IMR-90 (cell line): Measurements from ENCODE around the gene CHRM3. TPM values are rescaled to one million over a fixed set of nuclear protein-coding genes. Genes with fewer than 3 reads are reported as not detected.

Experiments used
- ATAC-seq: fragments of 200-7000 bp; cut with Tn5 transposase; 2 replicates; pipeline ENCODE4 v1.9.1; 2020; ENCODE audit warnings: low read depth, mild to moderate bottlenecking, moderate library complexity
- BruUV-seq: library from RNA; stranded (reverse); fragments of 400-500 nt; replicated peaks from 2 replicates; lab custom pipeline; 2021; lab: Mats Ljungman, UMichigan
- CTCF ChIA-PET: fragments of 300-600 bp; formaldehyde crosslinking; extraction: SDS; loops from one replicate; lab custom pipeline; 2021; ENCODE audit warnings: antibody characterized with exemption; lab: Yijun Ruan, JAX
- POLR2A ChIA-PET: fragments of 300-600 bp; sonication (Branson Sonifier 250); formaldehyde crosslinking; loops from one replicate; lab custom pipeline; 2022; ENCODE audit warnings: antibody characterized with exemption; ENCODE audit not compliant: unreplicated experiment; lab: Charles Lee
- DNase-seq: peaks from one replicate; pipeline ENCODE4 v3.0.0; 2013
- H2AFZ ChIP-seq: replicated peaks from 2 replicates; pipeline ENCODE3; 2013; ENCODE audit warnings: low read length, mild to moderate bottlenecking; ENCODE audit not compliant: poor library complexity
- H2AK5ac ChIP-seq: 2 replicates; pipeline ENCODE4 v1.6.1; 2013; ENCODE audit warnings: low read depth, low read length, inconsistent platforms
- H2AK9ac ChIP-seq: replicated peaks from 2 replicates; pipeline ENCODE3; 2013; ENCODE audit warnings: mild to moderate bottlenecking, low read depth, low read length, moderate library complexity; ENCODE audit not compliant: poor library complexity
- H2BK120ac ChIP-seq: 2 replicates; pipeline ENCODE4 v1.6.1; 2013; ENCODE audit warnings: low read depth, low read length, inconsistent platforms
- H2BK15ac ChIP-seq: 3 replicates; pipeline ENCODE4 v1.6.1; 2013; ENCODE audit warnings: low read depth, low read length, inconsistent platforms
- H2BK20ac ChIP-seq: 2 replicates; pipeline ENCODE4 v1.6.1; 2013; ENCODE audit warnings: low read depth, mild to moderate bottlenecking, inconsistent platforms, low read length, moderate library complexity
- H2BK5ac ChIP-seq: 2 replicates; pipeline ENCODE4 v1.6.1; 2013; ENCODE audit warnings: mild to moderate bottlenecking, low read depth, low read length, inconsistent platforms; ENCODE audit not compliant: poor library complexity, severe bottlenecking
- H3K14ac ChIP-seq: replicated peaks from 2 replicates; pipeline ENCODE4 v1.6.1; 2013; ENCODE audit warnings: low read depth, low read length, inconsistent platforms
- H3K18ac ChIP-seq: 2 replicates; pipeline ENCODE4 v1.6.1; 2013; ENCODE audit warnings: low read depth, low read length, control low read depth
- H3K23ac ChIP-seq: 2 replicates; pipeline ENCODE4 v1.6.1; 2013; ENCODE audit warnings: low read depth, low read length, inconsistent platforms
- H3K27ac ChIP-seq: 2 replicates; pipeline ENCODE4 v1.5.1; 2013; ENCODE audit warnings: mild to moderate bottlenecking, control low read depth, low read length; ENCODE audit not compliant: insufficient read depth
- H3K27me3 ChIP-seq: 2 replicates; pipeline ENCODE4 v1.6.1; 2013; ENCODE audit warnings: low read length; ENCODE audit not compliant: control insufficient read depth, insufficient read depth
- H3K36me3 ChIP-seq: 2 replicates; pipeline ENCODE4 v1.6.1; 2013; ENCODE audit warnings: low read length, mixed read lengths; ENCODE audit not compliant: control insufficient read depth, insufficient read depth
- H3K4ac ChIP-seq: 2 replicates; pipeline ENCODE4 v1.6.1; 2013; ENCODE audit warnings: low read depth, low read length, inconsistent platforms
- H3K4me1 ChIP-seq: 2 replicates; pipeline ENCODE4 v1.6.1; 2013; ENCODE audit warnings: low read length, mixed read lengths; ENCODE audit not compliant: control insufficient read depth, insufficient read depth
- H3K4me2 ChIP-seq: 2 replicates; pipeline ENCODE4 v1.6.1; 2013; ENCODE audit warnings: low read depth, mild to moderate bottlenecking, control low read depth, low read length, moderate library complexity
- H3K4me3 ChIP-seq: 2 replicates; pipeline ENCODE4 v1.5.1; 2013; ENCODE audit warnings: low read depth, mild to moderate bottlenecking, control low read depth, low read length, moderate library complexity; ENCODE audit not compliant: insufficient read depth
- H3K56ac ChIP-seq: 2 replicates; pipeline ENCODE4 v1.6.1; 2013; ENCODE audit warnings: low read length, inconsistent platforms; ENCODE audit not compliant: insufficient read depth; ENCODE audit errors: extremely low read depth
- H3K79me1 ChIP-seq, 2 experiments: 2 replicates each; pipeline ENCODE4 v1.6.1; 2013; ENCODE audit warnings: low read length in 2 of 2, inconsistent platforms in 1 of 2, low read depth in 1 of 2
- H3K9ac ChIP-seq: 2 replicates; pipeline ENCODE4 v1.6.1; 2013; ENCODE audit warnings: low read depth, low read length, control low read depth
- H3K9me1 ChIP-seq: 2 replicates; pipeline ENCODE4 v1.6.1; 2013; ENCODE audit warnings: low read length, inconsistent platforms; ENCODE audit not compliant: insufficient read depth
- H3K9me3 ChIP-seq: 2 replicates; pipeline ENCODE4 v1.6.1; 2013; ENCODE audit warnings: low read length; ENCODE audit not compliant: control insufficient read depth, insufficient read depth
- H4K20me1 ChIP-seq: 2 replicates; pipeline ENCODE4 v1.6.1; 2013; ENCODE audit warnings: low read length, inconsistent platforms; ENCODE audit not compliant: insufficient read depth
- H4K5ac ChIP-seq: 2 replicates; pipeline ENCODE4 v1.6.1; 2013; ENCODE audit warnings: mild to moderate bottlenecking, low read depth, low read length, control low read depth
- H4K8ac ChIP-seq, 2 experiments: 2 replicates each; pipeline ENCODE4 v1.6.1; 2013; ENCODE audit warnings: low read depth in 2 of 2, low read length in 2 of 2, control low read depth in 1 of 2, inconsistent platforms in 1 of 2
- H4K91ac ChIP-seq: 2 replicates; pipeline ENCODE4 v1.6.1; 2013; ENCODE audit warnings: low read depth, low read length, inconsistent platforms; ENCODE audit not compliant: insufficient read depth
- BHLHE40 ChIP-seq: fragments of 150-350 bp; IDR thresholded peaks from 2 replicates; pipeline ENCODE4 v1.6.1; 2016; ENCODE audit warnings: mild to moderate bottlenecking, low read depth, low read length
- CTCF ChIP-seq: conservative IDR thresholded peaks from 2 replicates; pipeline ENCODE4 v1.5.1; 2012; ENCODE audit warnings: mild to moderate bottlenecking, low read depth, low read length, improper control_type of control experiment
- MAFK ChIP-seq: IDR thresholded peaks from 2 replicates; pipeline ENCODE4 v1.6.1; 2012; ENCODE audit warnings: low read depth, low read length, improper control_type of control experiment
- MXI1 ChIP-seq: IDR thresholded peaks from 2 replicates; pipeline ENCODE4 v1.6.1; 2012; ENCODE audit warnings: low read depth, mild to moderate bottlenecking, low read length, moderate library complexity, borderline replicate concordance
- RCOR1 ChIP-seq: IDR thresholded peaks from 2 replicates; pipeline ENCODE4 v1.6.1; 2012; ENCODE audit warnings: mild to moderate bottlenecking, low read length, improper control_type of control experiment; ENCODE audit not compliant: insufficient replicate concordance
- RFX5 ChIP-seq: IDR thresholded peaks from 2 replicates; pipeline ENCODE4 v1.8.0; 2012; ENCODE audit warnings: low read depth, mild to moderate bottlenecking, low read length, moderate library complexity
- SMC3 ChIP-seq: fragments of 150-350 bp; IDR thresholded peaks from 2 replicates; pipeline ENCODE4 v1.6.1; 2016; ENCODE audit warnings: low read depth, mild to moderate bottlenecking, antibody characterized with exemption, low read length, moderate library complexity
- USF2 ChIP-seq: fragments of 150-350 bp; IDR thresholded peaks from 2 replicates; pipeline ENCODE4 v1.6.1; 2017; ENCODE audit warnings: mild to moderate bottlenecking, antibody characterized with exemption, low read length, low read depth
- WGBS, 2 experiments: methylation state at CpG; one replicate each; pipeline versions ENCODE4 v1.1.5 to v1.1.7; 2013; ENCODE audit warnings: missing lambda C conversion rate in 2 of 2; ENCODE audit not compliant: insufficient read length in 1 of 2; ENCODE audit errors: extremely low coverage in 2 of 2; 5-methylcytosine and 5-hydroxymethylcytosine counted together
- dilution Hi-C: fragments of 300-500 bp; cut with HindIII; formaldehyde crosslinking; loops from one replicate; pipeline ENCODE4 v1.14.3; 2018; ENCODE audit warnings: low sequenced_read_pairs; ENCODE audit not compliant: unreplicated experiment
- in situ Hi-C: fragments of 300-500 bp; cut with MboI; formaldehyde crosslinking; loops from 3 replicates; pipeline ENCODE4 v1.14.3; 2019; ENCODE audit warnings: low sequenced_read_pairs, inconsistent platforms, mixed read lengths
- intact Hi-C: fragments of 100-400 bp; cut with micrococcal nuclease; formaldehyde crosslinking; loops from 2 replicates; pipeline ENCODE4 v1.10.0; 2022
- polyA plus RNA-seq, 3 experiments: library from polyadenylated mRNA; depleted of rRNA; stranded (reverse); fragments of >200 nt; gene quantifications; 2 replicates each; pipeline ENCODE4 v1.2.3, GENCODE V29; 2012; ENCODE audit warnings: low replicate concordance in 1 of 3
- total RNA-seq: library from RNA; depleted of rRNA; stranded (reverse); fragments of >200 nt; gene quantifications from 2 replicates; pipeline ENCODE4 v1.2.3, GENCODE V29; 2012

CHRM3 gene
- total and polyA plus RNA-seq, 2 of the 4 experiments (the other 2 are of a cell fraction): not detected

- no peak overlapping the region for H4K5ac ChIP-seq
- H3K9ac ChIP-seq: no peak overlapping the region
- peaks cover 7% of the 10 kb centered on the region; the same call in 1 of the 2 replicates for H3K9me3 ChIP-seq
- no peak overlapping the region for H2BK15ac ChIP-seq
- H3K56ac ChIP-seq: no peak overlapping the region
- no peak overlapping the region for H4K8ac ChIP-seq
- ATAC-seq: no peak
- no peak overlapping the region for H3K27ac ChIP-seq
- no peaks in the 10 kb centered on the region for H3K4me1 ChIP-seq
- H4K91ac ChIP-seq: no peak overlapping the region
- TF ChIP-seq USF2 (no peak), MAFK (no peak), RFX5 (no peak), BHLHE40 (no peak), CTCF (no peak), RCOR1 (no peak), MXI1 (no peak), SMC3 (no peak)
- no CpG with 5 or more reads among the region's 6 CpGs for WGBS, 2 experiments
- H3K4me3 ChIP-seq: no peak overlapping the region
- no peak overlapping the region for H2BK20ac ChIP-seq
- no peak overlapping the region for H2BK120ac ChIP-seq
- in situ Hi-C loops (no loop called here), dilution Hi-C loops (no loop called here), intact Hi-C loops (no loop called here)
- no peak overlapping the region for H3K14ac ChIP-seq
- H2BK5ac ChIP-seq: no peak overlapping the region
- no peak overlapping the region for H2AFZ ChIP-seq
- no peak for DNase-seq
- no peak overlapping the region for H2AK5ac ChIP-seq
- no peaks in the 10 kb centered on the region for H3K36me3 ChIP-seq
- H3K23ac ChIP-seq: no peak overlapping the region
- H3K4me2 ChIP-seq: no peak overlapping the region
- POLR2A ChIA-PET: no interaction called here
- no peak overlapping the region for H3K4ac ChIP-seq
- H3K27me3 ChIP-seq: no peaks in the 10 kb centered on the region
- CTCF ChIA-PET: no interaction called here
- H3K18ac ChIP-seq: no peak overlapping the region
- H4K20me1 ChIP-seq: no peaks in the 10 kb centered on the region
- BruUV-seq: no TSS peak
- H2AK9ac ChIP-seq: no peak overlapping the region
- H3K79me1 ChIP-seq: no peaks in the 10 kb centered on the region
- H3K9me1 ChIP-seq: no peaks in the 10 kb centered on the region
Measured at GRCh38 chr1:239413916-239414315, 27.5 kb downstream of the CHRM3 start.
